ENCODE measurements around the gene HSPB7.

GRCh38 chr1:15968172-15968571 lies 49.7 kb downstream of the HSPB7 start:
- TF ChIP-seq ZNF532 (CRISPR knock-in tag; IDR thresholded peaks at IDR 0.05; ENCODE audit: borderline replicate concordance) = no peak
- no peak for TF ChIP-seq ESRRA (CRISPR knock-in tag; IDR thresholded peaks at IDR 0.05; ENCODE audit: borderline replicate concordance)
- no peak for TF ChIP-seq CTCF (IDR thresholded peaks at IDR 0.05)
- TF ChIP-seq GTF2I (CRISPR knock-in tag; conservative IDR thresholded peaks at IDR 0.05) = no peak
- no peak for TF ChIP-seq FOXP1 (CRISPR knock-in tag; IDR thresholded peaks at IDR 0.05; ENCODE audit: borderline replicate concordance)
- TF ChIP-seq NR1H2 (CRISPR knock-in tag; IDR thresholded peaks at IDR 0.05) = no peak
- no peak for TF ChIP-seq ETV6 (CRISPR knock-in tag; IDR thresholded peaks at IDR 0.05)
- TF ChIP-seq ZNF138 (CRISPR knock-in tag; conservative IDR thresholded peaks at IDR 0.05) = no peak
- no peak for TF ChIP-seq SP1 (CRISPR knock-in tag; conservative IDR thresholded peaks at IDR 0.05)

Data from WTC11 (cell line).